T-cell (primary cell): ENCODE data around the gene SAMD14. TPM values are rescaled to one million over a fixed set of nuclear protein-coding genes. Genes with fewer than 3 reads are reported as not detected.

Experiments used
- ATAC-seq, 4 experiments: fragments of 200-7000 bp in 3 of 4; fragments of 150-1000 bp in 1 of 4; cut with Tn5 transposase; replicated peaks in 1 of 4; 1 replicate in 3 of 4; 2 replicates in 1 of 4; pipeline ENCODE4 v1.10.0; 2021; ENCODE audit warnings: moderate library complexity in 3 of 4, mild to moderate bottlenecking in 2 of 4, moderate number of reproducible peaks in 1 of 4
- CTCF ChIA-PET, 2 donors: fragments of 300-600 bp; sonication (Branson Sonifier 250); formaldehyde crosslinking; loops; one replicate each; lab custom pipeline; 2022; ENCODE audit warnings: antibody characterized with exemption in 2 of 2; lab: Charles Lee
- POLR2A ChIA-PET, 2 donors: fragments of 300-600 bp; sonication (Branson Sonifier 250); formaldehyde crosslinking; loops; one replicate each; lab custom pipeline; 2022; ENCODE audit warnings: antibody characterized with exemption in 2 of 2; lab: Charles Lee
- DNase-seq, 35 experiments: peaks; one replicate each; pipeline versions ENCODE4 v3.0.0 to v3.0.0-alpha.2; 2013 to 2023
- H3K27ac ChIP-seq: one replicate; pipeline ENCODE4 v1.5.1; 2013; ENCODE audit warnings: low read length
- H3K27me3 ChIP-seq, 2 experiments: replicated peaks in 1 of 2; 1 replicate in 1 of 2; 2 replicates in 1 of 2; pipeline versions ENCODE4 v1.6.1 to v1.7.0; 2013; ENCODE audit warnings: low read length in 1 of 2, mixed read lengths in 1 of 2; ENCODE audit not compliant: control insufficient read depth in 2 of 2, insufficient read depth in 2 of 2; ENCODE audit errors: extremely low read depth in 1 of 2
- H3K36me3 ChIP-seq, 2 donors: 1 replicate in 1 of 2; 2 replicates in 1 of 2; pipeline versions ENCODE4 v1.6.1 to v1.7.0; 2013; ENCODE audit warnings: low read length in 1 of 2; ENCODE audit not compliant: control insufficient read depth in 2 of 2, insufficient read depth in 1 of 2; ENCODE audit errors: extremely low read depth in 1 of 2
- H3K4me1 ChIP-seq, 2 experiments: 1 replicate in 1 of 2; 2 replicates in 1 of 2; pipeline versions ENCODE4 v1.6.1 to v1.7.0; 2013; ENCODE audit warnings: low read length in 2 of 2, mixed read lengths in 1 of 2; ENCODE audit not compliant: insufficient read depth in 2 of 2, control insufficient read depth in 1 of 2; ENCODE audit errors: extremely low read depth in 1 of 2
- H3K4me3 ChIP-seq, 2 donors: 1 replicate in 1 of 2; 2 replicates in 1 of 2; pipeline versions ENCODE4 v1.5.1 to v1.7.0; 2013; ENCODE audit warnings: mild to moderate bottlenecking in 2 of 2, low read length in 1 of 2, moderate library complexity in 1 of 2; ENCODE audit not compliant: control insufficient read depth in 1 of 2; ENCODE audit errors: extremely low read depth in 1 of 2
- H3K9me3 ChIP-seq: 2 replicates; pipeline ENCODE4 v1.7.0; 2013
- H3K27ac Mint-ChIP-seq, 2 donors: one replicate each; pipeline ENCODE4 v1.8.0; 2020 to 2021; ENCODE audit warnings: mild to moderate bottlenecking in 2 of 2, mixed read lengths in 2 of 2
- H3K27me3 Mint-ChIP-seq, 2 donors: one replicate each; pipeline ENCODE4 v1.8.0; 2021 to 2022; ENCODE audit warnings: mixed read lengths in 2 of 2
- H3K36me3 Mint-ChIP-seq: one replicate; pipeline ENCODE4 v1.8.0; 2021; ENCODE audit warnings: mixed read lengths
- H3K4me1 Mint-ChIP-seq, 3 donors: one replicate each; pipeline ENCODE4 v1.8.0; 2020 to 2022; ENCODE audit warnings: mixed read lengths in 3 of 3, mild to moderate bottlenecking in 1 of 3
- H3K4me3 Mint-ChIP-seq, 3 donors: one replicate each; pipeline ENCODE4 v1.8.0; 2020 to 2022; ENCODE audit warnings: mild to moderate bottlenecking in 3 of 3, mixed read lengths in 3 of 3, moderate library complexity in 3 of 3
- H3K9me3 Mint-ChIP-seq, 3 donors: one replicate each; pipeline ENCODE4 v1.8.0; 2020 to 2022; ENCODE audit warnings: mixed read lengths in 3 of 3
- WGBS: methylation state at CpG from one replicate; pipeline ENCODE4 v1.1.5; 2013; ENCODE audit warnings: missing lambda C conversion rate; ENCODE audit not compliant: insufficient coverage; 5-methylcytosine and 5-hydroxymethylcytosine counted together
- total RNA-seq, 35 experiments: library from RNA in 6 of 35; stranded (reverse) in 6 of 35; fragments of 120-200 nt in 1 of 35; gene quantifications; one replicate each; pipeline versions ENCODE4 v1.2.1 to v1.2.4 and lab custom pipeline; 2013 to 2026

Gene SAMD14
- total RNA-seq, 5 donors from 2014 or later (not counting 1 experiment from before 2014, with no cell fraction given), result 0.23 to 0.70 (median 0.35) TPM

DNA sequence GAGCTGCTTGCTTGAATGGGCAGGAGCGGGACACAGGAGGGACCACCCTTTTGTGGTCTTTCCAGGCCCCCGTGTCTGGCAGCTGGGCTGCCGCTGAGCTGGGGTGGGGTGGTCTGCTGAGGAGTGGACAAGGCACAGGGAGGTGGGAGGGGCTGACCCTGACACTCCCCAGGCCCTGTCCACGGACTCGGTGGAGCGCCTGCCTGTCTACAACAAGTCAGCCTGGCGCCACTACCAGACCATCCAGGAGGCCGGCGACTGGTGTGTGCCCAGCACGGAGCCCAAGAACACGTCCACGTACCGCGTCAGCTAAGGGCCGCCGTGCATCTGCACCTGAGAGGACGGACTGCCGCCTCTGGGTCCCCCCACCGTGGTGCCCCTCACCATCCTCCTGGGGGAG lies 20.2 kb downstream of the SAMD14 start:
- Mint-ChIP-seq H3K27ac (no peak overlapping the region), H3K36me3 (peaks cover 14% of the 10 kb centered on the region), H3K9me3 (no peaks in the 10 kb centered on the region), H3K4me1 (peaks cover 0 to 2% (median under 1%) of the 10 kb centered on the region in 3 donors), H3K27me3 (peaks cover 0 to 3% of the 10 kb centered on the region in 2 donors), H3K4me3 (no peak overlapping the region)
- no peaks in the 10 kb centered on the region for H3K9me3 ChIP-seq
- H3K36me3 ChIP-seq, result peaks cover 10 to 39% of the 10 kb centered on the region in 2 donors
- no peak overlapping the region for H3K4me3 ChIP-seq
- 93% methylated on average over 18 of the region's 19 CpGs for WGBS
- no peak overlapping the region for H3K27ac ChIP-seq
- ChIA-PET POLR2A (no interaction called here), CTCF (no interaction called here)
- no peak for ATAC-seq
- H3K4me1 ChIP-seq, result peaks cover 0 to 2% of the 10 kb centered on the region in 2 experiments
- H3K27me3 ChIP-seq, result peaks cover 0 to 12% of the 10 kb centered on the region in 2 experiments
- no peak for DNase-seq

DNA sequence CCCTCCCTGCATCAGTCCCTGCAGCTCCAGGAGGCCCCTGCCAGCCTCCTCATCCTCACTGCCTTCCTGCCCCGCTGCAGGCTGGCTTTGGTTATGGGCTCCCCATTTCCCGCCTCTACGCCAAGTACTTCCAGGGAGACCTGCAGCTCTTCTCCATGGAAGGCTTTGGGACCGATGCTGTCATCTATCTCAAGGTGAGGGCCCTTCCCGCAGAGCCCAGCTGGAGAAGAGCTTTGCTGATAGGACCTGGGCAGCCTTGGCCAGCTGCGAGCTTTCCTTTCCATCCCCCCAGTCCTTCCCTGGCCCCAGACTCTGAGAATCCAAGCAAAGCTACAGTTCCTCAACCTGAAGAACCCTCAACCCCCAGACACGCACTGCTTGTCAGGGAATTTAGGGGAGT lies 20.8 kb downstream of the SAMD14 start:
- Histone ChIP-seq H3K36me3 (peaks cover 10 to 39% of the 10 kb centered on the region in 2 donors), H3K27ac (no peak overlapping the region), H3K27me3 (peaks cover 0 to 8% of the 10 kb centered on the region in 2 experiments), H3K4me3 (no peak overlapping the region), H3K9me3 (no peaks in the 10 kb centered on the region), H3K4me1 (peaks cover 0 to 2% of the 10 kb centered on the region in 2 experiments)
- no peaks in the 10 kb centered on the region for H3K9me3 Mint-ChIP-seq
- no peak overlapping the region for H3K4me3 Mint-ChIP-seq
- H3K27me3 Mint-ChIP-seq, result peaks cover 0 to 2% of the 10 kb centered on the region in 2 donors
- H3K36me3 Mint-ChIP-seq, result peaks cover 14% of the 10 kb centered on the region
- no peaks in the 10 kb centered on the region for H3K4me1 Mint-ChIP-seq
- ChIA-PET POLR2A (no interaction called here), CTCF (no interaction called here)
- 100% methylated on average over 5 of the region's 7 CpGs for WGBS
- DNase-seq (no peak), ATAC-seq (no peak)
- no peak overlapping the region for H3K27ac Mint-ChIP-seq

DNA sequence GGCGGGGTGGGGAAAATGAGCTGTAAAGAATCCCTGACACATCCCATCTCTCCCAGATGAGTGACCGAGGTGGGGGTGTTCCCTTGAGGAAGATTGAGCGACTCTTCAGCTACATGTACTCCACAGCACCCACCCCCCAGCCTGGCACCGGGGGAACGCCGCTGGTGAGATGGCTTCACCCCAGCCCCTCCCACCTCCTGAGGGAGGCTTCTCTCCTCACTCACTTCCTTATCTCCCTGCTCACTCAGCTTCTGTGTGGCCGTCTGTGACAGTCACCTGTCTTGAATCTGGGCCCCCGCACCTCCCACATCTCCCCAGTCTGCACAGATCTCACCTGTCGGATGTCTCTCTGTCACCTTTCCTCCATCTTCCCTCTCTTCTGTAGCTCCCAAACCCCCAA lies 21.4 kb downstream of the SAMD14 start:
- ChIA-PET CTCF (no interaction called here), POLR2A (no interaction called here)
- Histone ChIP-seq H3K9me3 (no peaks in the 10 kb centered on the region), H3K4me1 (peaks cover 0 to 2% of the 10 kb centered on the region in 2 experiments), H3K36me3 (peaks cover 10 to 39% of the 10 kb centered on the region in 2 donors), H3K27ac (no peak overlapping the region), H3K4me3 (no peak overlapping the region), H3K27me3 (peaks cover 0 to 1% of the 10 kb centered on the region in 2 experiments)
- no peak for ATAC-seq
- H3K36me3 Mint-ChIP-seq, result peaks cover 14% of the 10 kb centered on the region
- WGBS, result 85% methylated on average over 3 of the region's 9 CpGs
- H3K27ac Mint-ChIP-seq, result no peak overlapping the region
- H3K27me3 Mint-ChIP-seq, result peaks cover 0 to 2% of the 10 kb centered on the region in 2 donors
- no peaks in the 10 kb centered on the region for H3K4me1 Mint-ChIP-seq
- H3K9me3 Mint-ChIP-seq, result no peaks in the 10 kb centered on the region
- H3K4me3 Mint-ChIP-seq, result no peak overlapping the region
- no peak for DNase-seq

DNA sequence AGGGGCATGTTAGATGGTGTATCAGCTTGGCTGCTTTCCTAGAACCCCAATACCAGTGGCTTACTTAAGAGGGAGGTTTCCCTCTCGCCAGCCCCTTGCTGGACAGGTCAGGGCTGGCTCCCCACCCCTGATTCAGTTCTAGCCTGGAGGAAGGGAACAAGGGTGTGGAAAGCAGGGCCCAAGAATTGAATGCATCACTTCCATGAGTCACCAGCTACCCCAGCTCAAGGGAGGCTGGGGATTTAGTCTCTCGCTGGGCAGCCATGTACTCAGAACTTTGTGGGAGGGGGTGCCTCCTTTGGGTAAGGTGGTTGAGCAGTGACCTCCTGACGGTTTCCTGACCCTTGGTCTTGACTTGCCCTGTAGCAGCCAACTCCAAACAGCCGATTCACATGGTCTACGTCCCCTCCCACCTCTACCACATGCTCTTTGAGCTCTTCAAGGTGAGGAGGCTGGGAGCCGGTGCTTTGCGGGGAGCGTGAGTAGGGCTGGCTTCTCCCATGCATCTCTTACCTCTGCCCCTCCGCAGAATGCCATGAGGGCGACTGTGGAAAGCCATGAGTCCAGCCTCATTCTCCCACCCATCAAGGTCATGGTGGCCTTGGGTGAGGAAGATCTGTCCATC lies 22.1 kb downstream of the SAMD14 start:
- ChIA-PET CTCF (no interaction called here), POLR2A (no interaction called here)
- Mint-ChIP-seq H3K4me1 (no peaks in the 10 kb centered on the region), H3K9me3 (no peaks in the 10 kb centered on the region), H3K27ac (no peak overlapping the region), H3K4me3 (no peak overlapping the region), H3K27me3 (no peaks in the 10 kb centered on the region), H3K36me3 (peaks cover 14% of the 10 kb centered on the region)
- ATAC-seq (no peak), DNase-seq (no peak)
- H3K36me3 ChIP-seq, result peaks cover 10 to 42% of the 10 kb centered on the region in 2 donors
- 100% methylated on average over 1 of the region's 10 CpGs for WGBS
- H3K9me3 ChIP-seq, result no peaks in the 10 kb centered on the region
- H3K4me1 ChIP-seq, result peaks cover 0 to 2% of the 10 kb centered on the region in 2 experiments
- no peak overlapping the region for H3K27ac ChIP-seq
- no peaks in the 10 kb centered on the region for H3K27me3 ChIP-seq
- no peak overlapping the region for H3K4me3 ChIP-seq

DNA sequence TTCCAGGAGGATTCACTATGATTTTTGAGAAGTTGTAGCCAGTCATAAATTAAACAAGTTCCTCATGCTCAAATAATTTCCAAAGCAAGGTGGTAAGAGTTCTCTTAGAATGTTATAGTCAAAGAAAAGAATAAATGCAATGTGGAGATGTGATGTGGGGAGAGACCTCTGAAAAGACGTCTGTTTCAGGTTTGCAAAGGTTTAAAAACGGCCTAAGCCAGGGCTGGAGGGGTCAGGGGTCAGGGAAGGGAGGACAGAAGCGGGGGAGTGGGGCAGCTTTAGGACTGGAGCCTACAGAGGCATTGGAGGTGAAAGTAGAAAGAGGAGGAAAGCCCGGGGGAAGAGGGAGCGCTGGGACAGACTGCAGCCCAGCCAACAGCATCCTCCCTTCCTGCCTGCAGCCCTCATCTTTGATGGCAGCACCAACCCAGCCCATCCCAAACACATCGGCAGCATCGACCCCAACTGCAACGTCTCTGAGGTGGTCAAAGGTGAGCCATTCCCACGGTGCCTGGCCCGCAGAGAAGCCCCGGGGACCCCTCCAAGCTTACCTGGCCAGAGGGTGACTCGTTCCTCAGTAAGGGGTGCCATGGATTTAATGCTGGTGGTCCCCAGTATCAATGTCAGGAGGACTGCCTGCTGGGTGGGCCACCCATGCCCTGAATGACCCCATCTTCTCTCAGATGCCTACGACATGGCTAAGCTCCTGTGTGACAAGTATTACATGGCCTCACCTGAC lies 23.4 kb downstream of the SAMD14 start:
- no peaks in the 10 kb centered on the region for H3K4me1 Mint-ChIP-seq
- no peak overlapping the region for H3K27ac ChIP-seq
- H3K4me3 ChIP-seq, result no peak overlapping the region
- DNase-seq, result no peak
- CTCF ChIA-PET, result no interaction called here
- H3K36me3 ChIP-seq, result peaks cover 10 to 45% of the 10 kb centered on the region in 2 donors
- no peak for ATAC-seq
- H3K27me3 ChIP-seq, result no peaks in the 10 kb centered on the region
- no peak overlapping the region for H3K27ac Mint-ChIP-seq
- no peaks in the 10 kb centered on the region for H3K27me3 Mint-ChIP-seq
- no peak overlapping the region for H3K4me3 Mint-ChIP-seq
- POLR2A ChIA-PET, result no interaction called here
- WGBS, result 74% methylated on average over 11 of the region's 13 CpGs
- peaks cover 14% of the 10 kb centered on the region for H3K36me3 Mint-ChIP-seq
- H3K4me1 ChIP-seq, result peaks cover 0 to 2% of the 10 kb centered on the region in 2 experiments
- H3K9me3 ChIP-seq, result no peaks in the 10 kb centered on the region
- no peaks in the 10 kb centered on the region for H3K9me3 Mint-ChIP-seq

DNA sequence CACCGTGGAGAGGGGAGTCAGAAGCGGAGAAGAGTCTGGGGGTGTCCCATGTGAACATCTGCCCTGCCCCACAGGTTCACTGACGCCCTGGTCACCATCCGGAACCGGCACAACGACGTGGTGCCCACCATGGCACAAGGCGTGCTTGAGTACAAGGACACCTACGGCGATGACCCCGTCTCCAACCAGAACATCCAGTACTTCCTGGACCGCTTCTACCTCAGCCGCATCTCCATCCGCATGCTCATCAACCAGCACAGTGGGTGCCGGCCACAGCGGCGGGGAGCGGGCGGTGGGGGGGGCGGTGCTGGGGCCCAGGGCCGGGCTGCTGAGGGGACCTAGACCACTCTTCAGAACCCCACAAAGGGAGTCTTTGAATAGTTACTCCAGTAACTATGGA lies 24.1 kb downstream of the SAMD14 start:
- POLR2A ChIA-PET, result interaction anchor here in 1 of 2 donors (0.6 kb wide), 1 partner anchor 10 kb away, joined by 3 read pairs; no protein-coding TSS in a partner anchor
- no peak overlapping the region for H3K4me3 ChIP-seq
- Mint-ChIP-seq H3K4me1 (no peaks in the 10 kb centered on the region), H3K27ac (no peak overlapping the region), H3K27me3 (no peaks in the 10 kb centered on the region), H3K9me3 (no peaks in the 10 kb centered on the region), H3K36me3 (peaks cover 14% of the 10 kb centered on the region), H3K4me3 (no peak overlapping the region)
- DNase-seq (no peak), ATAC-seq (no peak)
- H3K27ac ChIP-seq, result no peak overlapping the region
- 98% methylated on average over 11 of the region's 21 CpGs for WGBS
- no peaks in the 10 kb centered on the region for H3K9me3 ChIP-seq
- H3K27me3 ChIP-seq, result no peaks in the 10 kb centered on the region
- H3K36me3 ChIP-seq, result peaks cover 10 to 48% of the 10 kb centered on the region in 2 donors
- peaks cover 0 to 5% of the 10 kb centered on the region in 2 experiments for H3K4me1 ChIP-seq
- CTCF ChIA-PET, result no interaction called here
